ENCODE measurements around the gene TPRG1L. TPM values are rescaled to one million over a fixed set of nuclear protein-coding genes. Genes with fewer than 3 reads are reported as not detected.

Gene TPRG1L
- total RNA-seq, 1 experiment from 2014 or later, result 32.0 TPM

DNA sequence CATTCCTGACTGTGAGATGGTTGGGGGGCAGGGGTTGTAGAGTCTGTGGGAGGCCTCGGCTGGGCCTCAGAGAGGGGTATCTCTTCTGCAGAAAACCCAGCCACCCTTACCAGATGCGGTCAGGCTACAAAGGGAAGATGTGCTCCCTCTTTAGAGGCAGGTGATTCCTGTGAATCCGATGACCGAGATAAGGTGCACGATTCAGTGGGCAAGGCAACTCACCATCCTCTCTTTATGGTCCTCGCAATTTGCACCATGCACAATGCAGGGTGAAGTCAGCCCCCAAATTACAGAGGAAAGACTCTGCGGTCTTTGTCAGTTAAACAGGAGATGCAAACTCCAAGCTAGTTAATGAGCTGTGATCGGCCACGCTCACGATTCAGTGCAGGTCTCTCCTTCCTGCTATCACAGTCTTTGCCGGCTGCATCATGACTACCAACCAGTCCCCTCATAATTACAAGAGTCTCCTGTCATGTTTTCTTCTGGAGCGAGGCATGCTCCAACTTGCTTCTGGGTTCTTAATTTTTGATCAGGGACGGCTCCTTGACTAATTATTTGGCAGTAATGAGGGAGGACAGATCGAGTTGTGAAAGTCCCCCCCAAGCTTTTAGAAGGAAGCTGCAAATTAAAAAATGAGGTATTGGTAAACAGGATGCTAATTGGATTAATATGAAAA lies 40.0 kb downstream of the TPRG1L start:
- no peak overlapping the region for H3K4me2 ChIP-seq (ENCODE audit: low read length)
- peaks cover 7% of the 10 kb centered on the region for H3K4me1 ChIP-seq (ENCODE audit: insufficient read depth, low read length)
- no peaks in the 10 kb centered on the region for H3K9me2 ChIP-seq (replicated peaks; ENCODE audit: low read length)
- BruUV-seq (replicated peaks), result no TSS peak
- TF ChIP-seq EZH2phosphoT487 (IDR thresholded peaks at IDR 0.05; ENCODE audit: borderline replicate concordance, low read length) (no peak), EZH2 (IDR thresholded peaks at IDR 0.05; ENCODE audit: low read length, unreplicated experiment) (no peak)
- TF ChIP-seq, protein P1, sequence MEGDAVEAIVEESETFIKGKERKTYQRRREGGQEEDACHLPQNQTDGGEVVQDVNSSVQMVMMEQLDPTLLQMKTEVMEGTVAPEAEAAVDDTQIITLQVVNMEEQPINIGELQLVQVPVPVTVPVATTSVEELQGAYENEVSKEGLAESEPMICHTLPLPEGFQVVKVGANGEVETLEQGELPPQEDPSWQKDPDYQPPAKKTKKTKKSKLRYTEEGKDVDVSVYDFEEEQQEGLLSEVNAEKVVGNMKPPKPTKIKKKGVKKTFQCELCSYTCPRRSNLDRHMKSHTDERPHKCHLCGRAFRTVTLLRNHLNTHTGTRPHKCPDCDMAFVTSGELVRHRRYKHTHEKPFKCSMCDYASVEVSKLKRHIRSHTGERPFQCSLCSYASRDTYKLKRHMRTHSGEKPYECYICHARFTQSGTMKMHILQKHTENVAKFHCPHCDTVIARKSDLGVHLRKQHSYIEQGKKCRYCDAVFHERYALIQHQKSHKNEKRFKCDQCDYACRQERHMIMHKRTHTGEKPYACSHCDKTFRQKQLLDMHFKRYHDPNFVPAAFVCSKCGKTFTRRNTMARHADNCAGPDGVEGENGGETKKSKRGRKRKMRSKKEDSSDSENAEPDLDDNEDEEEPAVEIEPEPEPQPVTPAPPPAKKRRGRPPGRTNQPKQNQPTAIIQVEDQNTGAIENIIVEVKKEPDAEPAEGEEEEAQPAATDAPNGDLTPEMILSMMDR (conservative IDR thresholded peaks at IDR 0.05; ENCODE audit: low read depth, low read length), result no peak
- H3F3A ChIP-seq (ENCODE audit: low read length, unreplicated experiment), result no peaks in the 10 kb centered on the region
- intact Hi-C loops (cut with micrococcal nuclease), result no loop called here
- no peaks in the 10 kb centered on the region for H3K36me3 ChIP-seq (ENCODE audit: low read depth, low read length)
- H3K9ac ChIP-seq (ENCODE audit: low read length), result no peak overlapping the region
- ChIA-PET CTCF (no interaction called here), POLR2A (ENCODE audit: unreplicated experiment) (no interaction called here)
- H3K4me3 ChIP-seq (ENCODE audit: low read length), result no peak overlapping the region
- no peak overlapping the region for H3K27ac ChIP-seq (ENCODE audit: low read length)
- no peaks in the 10 kb centered on the region for H4K20me1 ChIP-seq (ENCODE audit: low read length)
- H3K27me3 ChIP-seq (ENCODE audit: low read length), result peaks cover 6% of the 10 kb centered on the region; the same call in 1 of the 2 replicates
- H2AFZ ChIP-seq (ENCODE audit: low read length), result no peak overlapping the region
- no peak for DNase-seq
- no peaks in the 10 kb centered on the region for H3K79me2 ChIP-seq (ENCODE audit: low read length)
- no peaks in the 10 kb centered on the region for H3K9me3 ChIP-seq (ENCODE audit: low read length)
- no peak for ATAC-seq

DNA sequence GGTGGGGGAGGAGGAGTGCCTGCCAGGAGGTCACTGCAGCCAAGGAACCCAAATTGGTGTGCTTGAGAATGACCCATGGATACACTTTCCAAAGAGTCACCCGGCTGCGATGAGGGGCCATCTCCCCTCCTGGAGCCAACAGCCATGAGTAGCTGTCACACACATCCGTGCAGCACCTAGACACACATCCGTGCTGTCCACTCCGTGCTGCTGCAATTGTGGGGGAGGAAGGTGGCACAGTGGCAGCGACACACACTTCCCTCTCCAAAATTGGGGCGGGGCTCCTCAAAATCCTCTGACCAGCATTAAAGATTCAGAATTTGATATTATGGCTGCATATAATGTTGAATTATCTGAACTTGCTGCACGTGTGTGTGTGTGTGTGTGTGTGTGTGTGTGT lies 43.3 kb downstream of the TPRG1L start:
- CTCF ChIA-PET, result no interaction called here

More for the DNA sequence above, 43.3 kb downstream of the TPRG1L start:
- intact Hi-C loops (cut with micrococcal nuclease), result no loop called here
- no peaks in the 10 kb centered on the region for H3K9me3 ChIP-seq (ENCODE audit: low read length)
- no peak overlapping the region for H3K4me3 ChIP-seq (ENCODE audit: low read length)
- TF ChIP-seq, protein P1 (conservative IDR thresholded peaks at IDR 0.05; ENCODE audit: low read depth, low read length), result no peak
- no peak for TF ChIP-seq EZH2phosphoT487 (IDR thresholded peaks at IDR 0.05; ENCODE audit: borderline replicate concordance, low read length)
- no peak for TF ChIP-seq EZH2 (IDR thresholded peaks at IDR 0.05; ENCODE audit: low read length, unreplicated experiment)
- POLR2A ChIA-PET (ENCODE audit: unreplicated experiment), result no interaction called here
- DNase-seq (no peak), ATAC-seq (no peak)
- no peaks in the 10 kb centered on the region for H3K79me2 ChIP-seq (ENCODE audit: low read length)
- H3K36me3 ChIP-seq (ENCODE audit: low read depth, low read length), result no peaks in the 10 kb centered on the region
- H2AFZ ChIP-seq (ENCODE audit: low read length), result no peak overlapping the region
- H3K9ac ChIP-seq (ENCODE audit: low read length), result no peak overlapping the region
- no peak overlapping the region for H3K27ac ChIP-seq (ENCODE audit: low read length)
- H3K4me2 ChIP-seq (ENCODE audit: low read length), result no peak overlapping the region
- no peaks in the 10 kb centered on the region for H3K27me3 ChIP-seq (ENCODE audit: low read length)
- H3K9me2 ChIP-seq (replicated peaks; ENCODE audit: low read length), result no peaks in the 10 kb centered on the region
- no TSS peak for BruUV-seq (replicated peaks)
- no peaks in the 10 kb centered on the region for H3F3A ChIP-seq (ENCODE audit: low read length, unreplicated experiment)
- H4K20me1 ChIP-seq (ENCODE audit: low read length), result no peaks in the 10 kb centered on the region
- H3K4me1 ChIP-seq (ENCODE audit: insufficient read depth, low read length), result peaks cover 14% of the 10 kb centered on the region
